CD8-positive, alpha-beta memory T cell (primary cell): Measurements from ENCODE around the gene ANXA6. TPM values are rescaled to one million over a fixed set of nuclear protein-coding genes. Genes with fewer than 3 reads are reported as not detected.

Experiments used
- CTCF ChIA-PET: fragments of 350-600 bp; sonication (Branson Sonifier 250); formaldehyde crosslinking; loops from one replicate; lab custom pipeline; 2021; ENCODE audit warnings: antibody characterized with exemption; lab: Charles Lee
- POLR2A ChIA-PET: fragments of 350-600 bp; sonication (Branson Sonifier 250); formaldehyde crosslinking; loops from one replicate; lab custom pipeline; 2021; ENCODE audit warnings: antibody characterized with exemption; lab: Charles Lee
- DNase-seq, 5 donors: peaks; one replicate each; pipeline versions ENCODE4 v3.0.0 to v3.0.0-alpha.2; 2020 to 2022; ENCODE audit warnings: mixed read lengths in 1 of 5
- H3K27ac ChIP-seq: one replicate; pipeline ENCODE4 v1.7.0; 2013; ENCODE audit warnings: low read depth, mild to moderate bottlenecking, low read length, moderate library complexity
- H3K27me3 ChIP-seq: 2 replicates; pipeline ENCODE4 v1.7.0; 2013; ENCODE audit warnings: low read length, mild to moderate bottlenecking; ENCODE audit not compliant: insufficient read depth, poor library complexity, severe bottlenecking
- H3K36me3 ChIP-seq: 2 replicates; pipeline ENCODE4 v1.7.0; 2013; ENCODE audit warnings: mild to moderate bottlenecking, low read length, moderate library complexity; ENCODE audit not compliant: insufficient read depth
- H3K4me1 ChIP-seq: 2 replicates; pipeline ENCODE4 v1.7.0; 2013; ENCODE audit warnings: mild to moderate bottlenecking, low read length, moderate library complexity; ENCODE audit not compliant: insufficient read depth
- H3K4me3 ChIP-seq: 2 replicates; pipeline ENCODE4 v1.7.0; 2013; ENCODE audit warnings: mild to moderate bottlenecking, low read length
- H3K9me3 ChIP-seq: 2 replicates; pipeline ENCODE4 v1.7.0; 2013; ENCODE audit warnings: mild to moderate bottlenecking, low read length
- H3K27ac Mint-ChIP-seq, 8 donors: one replicate each; pipeline ENCODE4 v1.8.0; 2020 to 2021; ENCODE audit warnings: mixed read lengths in 8 of 8, mild to moderate bottlenecking in 6 of 8, inconsistent platforms in 3 of 8, moderate library complexity in 3 of 8
- H3K27me3 Mint-ChIP-seq, 2 donors: one replicate each; pipeline ENCODE4 v1.8.0; 2020 to 2021; ENCODE audit warnings: mixed read lengths in 2 of 2, mild to moderate bottlenecking in 1 of 2, moderate library complexity in 1 of 2
- H3K36me3 Mint-ChIP-seq, 3 donors: one replicate each; pipeline ENCODE4 v1.8.0; 2020 to 2021; ENCODE audit warnings: mixed read lengths in 3 of 3, inconsistent platforms in 1 of 3, mild to moderate bottlenecking in 1 of 3
- H3K4me1 Mint-ChIP-seq, 3 donors: one replicate each; pipeline ENCODE4 v1.8.0; 2020 to 2021; ENCODE audit warnings: mixed read lengths in 3 of 3, inconsistent platforms in 1 of 3, mild to moderate bottlenecking in 1 of 3
- H3K4me3 Mint-ChIP-seq, 7 donors: one replicate each; pipeline ENCODE4 v1.8.0; 2020 to 2021; ENCODE audit warnings: mixed read lengths in 7 of 7, mild to moderate bottlenecking in 6 of 7, moderate library complexity in 4 of 7, inconsistent platforms in 2 of 7
- H3K9me3 Mint-ChIP-seq, 5 donors: one replicate each; pipeline ENCODE4 v1.8.0; 2020 to 2022; ENCODE audit warnings: mixed read lengths in 5 of 5, mild to moderate bottlenecking in 3 of 5, moderate library complexity in 2 of 5, inconsistent platforms in 1 of 5
- polyA plus RNA-seq: library from polyadenylated mRNA; unstranded; fragments of 300-500 nt; fragmentation: Illumina TruSeq; gene quantifications from one replicate; pipeline ENCODE4 v1.2.3, GENCODE V29; 2021
- total RNA-seq, 2 experiments: library from RNA; stranded (reverse); gene quantifications; one replicate each; pipeline ENCODE4 v1.2.3, GENCODE V29; 2021

Gene ANXA6
- total and polyA plus RNA-seq, 3 experiments from 2014 or later: 351 to 459 (median 452) TPM

- DNase-seq: no peak
- Mint-ChIP-seq H3K36me3 (peaks cover 0 to 93% (median 7%) of the 10 kb centered on the region in 3 donors), H3K9me3 (no peaks in the 10 kb centered on the region), H3K4me3 (peak overlapping the region in 6 of 7 donors; percentile 24 to 87 (median 45)), H3K4me1 (peaks cover 69 to 92% (median 85%) of the 10 kb centered on the region in 3 donors), H3K27ac (peak overlapping the region; percentile 53 to 93 (median 86)), H3K27me3 (no peaks in the 10 kb centered on the region)
- ChIA-PET CTCF (interaction anchor here (0.6 to 3.7 kb wide), 6 partner anchors 10 to 47 kb away, joined by 3 to 16 read pairs (median 3); no protein-coding TSS in a partner anchor), POLR2A (interaction anchor here (0.9 to 1.4 kb wide), 2 partner anchors 12 to 15 kb away, joined by 3 read pairs; partner anchors contain the start of gene TNIP1)
- Histone ChIP-seq H3K4me1 (peaks cover 63% of the 10 kb centered on the region), H3K4me3 (no peak overlapping the region), H3K27me3 (no peaks in the 10 kb centered on the region), H3K36me3 (peaks cover 28% of the 10 kb centered on the region), H3K9me3 (no peaks in the 10 kb centered on the region), H3K27ac (no peak overlapping the region)
Observed at GRCh38 chr5:151068433-151069197, 89.0 kb downstream of the ANXA6 start.

DNA sequence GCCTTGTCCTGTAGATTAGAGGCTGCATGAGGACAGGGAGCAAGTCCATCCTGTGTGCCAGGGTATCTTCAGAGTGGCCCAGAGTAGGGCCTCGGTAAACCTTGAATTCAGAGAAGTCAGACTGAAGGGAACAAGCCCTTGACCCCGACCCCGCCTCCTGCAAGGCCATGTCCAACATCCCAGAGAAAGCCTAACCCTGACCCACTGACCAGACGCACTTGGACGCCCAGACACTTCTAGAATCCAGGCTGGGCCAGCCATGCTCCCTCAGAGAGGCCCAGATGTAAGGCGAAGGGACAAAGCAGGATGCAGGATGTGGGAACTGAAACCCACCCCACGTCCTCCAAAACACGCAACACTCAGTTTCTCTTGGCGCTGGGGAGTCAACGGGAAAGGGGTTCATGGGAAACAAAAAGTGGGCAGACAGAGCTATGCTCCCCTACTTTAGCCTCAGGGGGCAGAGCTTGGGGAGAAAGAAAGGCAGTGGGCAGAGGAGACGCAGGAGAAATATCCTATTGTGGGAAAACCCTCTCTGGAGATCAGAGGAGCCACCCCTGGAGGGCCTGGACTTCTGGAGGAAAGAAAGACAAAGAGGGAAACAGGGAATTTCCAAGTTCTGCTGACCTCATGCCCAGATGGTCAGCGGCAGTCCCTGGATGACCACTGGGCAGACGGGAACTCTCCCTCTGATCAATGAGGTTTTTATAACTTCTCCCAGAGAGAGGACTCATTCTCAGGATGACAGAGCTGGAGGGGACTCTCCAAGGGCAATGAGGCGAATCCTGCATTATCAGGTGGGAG lies 89.7 kb downstream of the ANXA6 start:
- DNase-seq: no peak
- Histone ChIP-seq H3K27ac (no peak overlapping the region), H3K4me1 (peaks cover 63% of the 10 kb centered on the region), H3K36me3 (peaks cover 36% of the 10 kb centered on the region), H3K9me3 (no peaks in the 10 kb centered on the region), H3K27me3 (no peaks in the 10 kb centered on the region), H3K4me3 (no peak overlapping the region)
- ChIA-PET CTCF (interaction anchor here (0.6 to 3.7 kb wide), 5 partner anchors 11 to 48 kb away, joined by 3 to 16 read pairs (median 3); no protein-coding TSS in a partner anchor), POLR2A (interaction anchor here (0.9 kb wide), 1 partner anchor 16 kb away, joined by 3 read pairs; no protein-coding TSS in a partner anchor)
- Mint-ChIP-seq H3K9me3 (no peaks in the 10 kb centered on the region), H3K27me3 (no peaks in the 10 kb centered on the region), H3K36me3 (peaks cover 0 to 94% (median 9%) of the 10 kb centered on the region in 3 donors), H3K27ac (peak overlapping the region; percentile 61 to 91 (median 78)), H3K4me3 (peak overlapping the region in 6 of 7 donors; percentile 16 to 72 (median 41)), H3K4me1 (peaks cover 69 to 90% (median 78%) of the 10 kb centered on the region in 3 donors)

GRCh38 chr5:151066920-151067319 lies 90.7 kb downstream of the ANXA6 start:
- H3K27ac Mint-ChIP-seq: peak overlapping the region; percentile 38 to 91 (median 74)
- DNase-seq: no peak
- Histone ChIP-seq H3K9me3 (no peaks in the 10 kb centered on the region), H3K27me3 (no peaks in the 10 kb centered on the region), H3K27ac (no peak overlapping the region), H3K4me3 (no peak overlapping the region), H3K36me3 (peaks cover 45% of the 10 kb centered on the region), H3K4me1 (peaks cover 58% of the 10 kb centered on the region)
- no peaks in the 10 kb centered on the region for H3K9me3 Mint-ChIP-seq
- H3K36me3 Mint-ChIP-seq: peaks cover 0 to 95% (median 7%) of the 10 kb centered on the region in 3 donors
- CTCF ChIA-PET: interaction anchor here (1.3 to 1.7 kb wide), 2 partner anchors 14 to 59 kb away, joined by 3 to 5 read pairs; no protein-coding TSS in a partner anchor
- peak overlapping the region in 1 of 7 donors; percentile 41 for H3K4me3 Mint-ChIP-seq
- H3K4me1 Mint-ChIP-seq: peaks cover 62 to 90% (median 69%) of the 10 kb centered on the region in 3 donors
- POLR2A ChIA-PET: no interaction called here
- no peaks in the 10 kb centered on the region for H3K27me3 Mint-ChIP-seq

- DNase-seq: no peak
- Mint-ChIP-seq H3K4me3 (no peak overlapping the region), H3K27me3 (no peaks in the 10 kb centered on the region), H3K27ac (peak overlapping the region in 6 of 8 donors; percentile 38 to 82 (median 67)), H3K9me3 (no peaks in the 10 kb centered on the region), H3K36me3 (peaks cover 0 to 96% (median 4%) of the 10 kb centered on the region in 3 donors), H3K4me1 (peaks cover 51 to 83% (median 56%) of the 10 kb centered on the region in 3 donors)
- H3K4me3 ChIP-seq: no peak overlapping the region
- POLR2A ChIA-PET: no interaction called here
- no peak overlapping the region for H3K27ac ChIP-seq
- peaks cover 47% of the 10 kb centered on the region for H3K4me1 ChIP-seq
- no peaks in the 10 kb centered on the region for H3K9me3 ChIP-seq
- peaks cover 58% of the 10 kb centered on the region for H3K36me3 ChIP-seq
- H3K27me3 ChIP-seq: no peaks in the 10 kb centered on the region
- CTCF ChIA-PET: interaction anchor here (1.1 to 1.7 kb wide), 4 partner anchors 16 to 100 kb away, joined by 3 to 5 read pairs (median 5); no protein-coding TSS in a partner anchor
Observed at GRCh38 chr5:151065609-151066008, 92.0 kb downstream of the ANXA6 start.

GRCh38 chr5:151064916-151065499 lies 92.6 kb downstream of the ANXA6 start:
- Histone ChIP-seq H3K27ac (no peak overlapping the region), H3K4me1 (peaks cover 48% of the 10 kb centered on the region), H3K36me3 (peaks cover 57% of the 10 kb centered on the region), H3K9me3 (no peaks in the 10 kb centered on the region), H3K27me3 (no peaks in the 10 kb centered on the region), H3K4me3 (no peak overlapping the region)
- ChIA-PET POLR2A (no interaction called here), CTCF (interaction anchor here (1.1 to 1.7 kb wide), 4 partner anchors 17 to 100 kb away, joined by 3 to 5 read pairs (median 5); no protein-coding TSS in a partner anchor)
- Mint-ChIP-seq H3K9me3 (no peaks in the 10 kb centered on the region), H3K27me3 (no peaks in the 10 kb centered on the region), H3K4me1 (peaks cover 45 to 82% (median 51%) of the 10 kb centered on the region in 3 donors), H3K27ac (peak overlapping the region in 5 of 8 donors; percentile 17 to 89 (median 38)), H3K36me3 (peaks cover 0 to 96% (median 4%) of the 10 kb centered on the region in 3 donors), H3K4me3 (no peak overlapping the region)
- no peak for DNase-seq

DNA sequence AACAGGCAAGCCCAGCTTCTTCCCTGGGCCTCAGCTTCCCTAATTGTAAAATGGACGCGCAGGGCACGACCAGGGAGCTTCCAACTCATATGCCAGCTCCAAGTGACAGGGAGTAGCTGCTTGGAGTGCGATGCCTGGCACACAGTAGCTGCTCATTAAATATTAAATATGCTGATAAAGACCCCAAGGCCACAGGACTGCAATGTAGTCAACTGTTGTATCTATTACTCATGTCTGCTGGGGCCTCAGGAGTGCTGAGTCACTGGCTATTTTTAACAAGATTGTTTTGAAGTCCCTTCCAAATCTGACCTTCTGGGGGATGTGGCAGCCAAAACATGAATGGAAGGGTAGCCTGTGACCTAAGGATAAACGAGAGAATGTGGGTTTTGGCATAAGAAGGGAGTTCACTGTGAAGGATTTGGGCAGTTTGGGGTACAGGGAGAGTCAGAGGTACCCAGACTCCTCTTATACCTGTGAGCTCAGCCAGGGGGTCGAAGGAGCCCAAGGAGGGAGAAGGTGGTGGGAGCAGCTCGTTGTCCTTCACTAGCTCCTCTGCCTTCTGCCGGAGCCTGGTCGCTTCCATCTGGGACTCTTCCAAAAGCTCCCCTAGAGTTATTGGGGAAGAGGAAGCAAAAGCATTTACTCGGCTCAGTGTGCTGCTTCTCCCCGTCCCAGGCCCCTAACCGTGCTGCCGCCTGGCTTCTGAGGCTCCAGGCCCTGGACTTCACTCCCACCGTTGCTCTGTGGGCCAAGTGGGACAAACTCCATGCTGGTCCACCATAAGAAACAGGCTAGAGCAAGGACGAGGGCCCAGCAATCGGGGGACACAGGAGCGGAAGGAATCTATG lies 94.2 kb downstream of the ANXA6 start:
- Mint-ChIP-seq H3K27me3 (no peaks in the 10 kb centered on the region), H3K27ac (peak overlapping the region in 7 of 8 donors; percentile 17 to 83 (median 54)), H3K9me3 (peaks cover 0 to 4% (median 0%) of the 10 kb centered on the region in 5 donors), H3K36me3 (peaks cover 0 to 98% (median 6%) of the 10 kb centered on the region in 3 donors), H3K4me1 (peaks cover 36 to 78% (median 45%) of the 10 kb centered on the region in 3 donors), H3K4me3 (no peak overlapping the region)
- Histone ChIP-seq H3K27ac (peak overlapping the region; percentile 10), H3K36me3 (peaks cover 60% of the 10 kb centered on the region), H3K9me3 (no peaks in the 10 kb centered on the region), H3K27me3 (no peaks in the 10 kb centered on the region), H3K4me1 (peaks cover 33% of the 10 kb centered on the region), H3K4me3 (no peak overlapping the region)
- DNase-seq: no peak
- CTCF ChIA-PET: interaction anchor here (0.9 to 1.1 kb wide), 4 partner anchors 11 to 51 kb away, joined by 3 to 6 read pairs (median 4); no protein-coding TSS in a partner anchor
- POLR2A ChIA-PET: no interaction called here
